ENCODE measurements around the gene DDX47. TPM values are rescaled to one million over a fixed set of nuclear protein-coding genes. Genes with fewer than 3 reads are reported as not detected.

DDX47 gene
- total RNA-seq, 4 donors from 2014 or later: 32.6 to 70.9 (median 36.5) TPM

DNA sequence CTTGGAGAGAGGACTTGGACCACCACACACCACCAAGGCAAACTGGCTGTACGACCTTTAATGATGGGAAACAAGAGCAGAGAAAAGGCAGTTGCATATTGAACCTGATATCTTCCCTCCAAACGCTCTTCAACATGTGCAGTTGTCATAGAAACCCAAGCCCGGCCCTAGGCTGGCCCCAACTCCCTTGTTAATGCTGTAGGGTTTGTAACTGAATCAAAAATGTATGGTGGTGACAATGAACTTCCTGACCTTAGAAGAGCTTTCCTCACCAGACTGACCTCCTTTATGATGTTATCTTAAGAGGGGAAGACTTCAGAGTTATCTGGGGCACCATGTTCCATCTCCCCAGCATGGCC lies 15.4 kb upstream of the DDX47 start:
- TF ChIP-seq, protein P1, sequence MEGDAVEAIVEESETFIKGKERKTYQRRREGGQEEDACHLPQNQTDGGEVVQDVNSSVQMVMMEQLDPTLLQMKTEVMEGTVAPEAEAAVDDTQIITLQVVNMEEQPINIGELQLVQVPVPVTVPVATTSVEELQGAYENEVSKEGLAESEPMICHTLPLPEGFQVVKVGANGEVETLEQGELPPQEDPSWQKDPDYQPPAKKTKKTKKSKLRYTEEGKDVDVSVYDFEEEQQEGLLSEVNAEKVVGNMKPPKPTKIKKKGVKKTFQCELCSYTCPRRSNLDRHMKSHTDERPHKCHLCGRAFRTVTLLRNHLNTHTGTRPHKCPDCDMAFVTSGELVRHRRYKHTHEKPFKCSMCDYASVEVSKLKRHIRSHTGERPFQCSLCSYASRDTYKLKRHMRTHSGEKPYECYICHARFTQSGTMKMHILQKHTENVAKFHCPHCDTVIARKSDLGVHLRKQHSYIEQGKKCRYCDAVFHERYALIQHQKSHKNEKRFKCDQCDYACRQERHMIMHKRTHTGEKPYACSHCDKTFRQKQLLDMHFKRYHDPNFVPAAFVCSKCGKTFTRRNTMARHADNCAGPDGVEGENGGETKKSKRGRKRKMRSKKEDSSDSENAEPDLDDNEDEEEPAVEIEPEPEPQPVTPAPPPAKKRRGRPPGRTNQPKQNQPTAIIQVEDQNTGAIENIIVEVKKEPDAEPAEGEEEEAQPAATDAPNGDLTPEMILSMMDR (IDR thresholded peaks at IDR 0.05; ENCODE audit: low read depth): no peak

- TF ChIP-seq, protein P1 (IDR thresholded peaks at IDR 0.05; ENCODE audit: low read depth): no peak
These were observed 14.7 kb upstream of the DDX47 start for GRCh38 chr12:12798480-12798879.

DNA sequence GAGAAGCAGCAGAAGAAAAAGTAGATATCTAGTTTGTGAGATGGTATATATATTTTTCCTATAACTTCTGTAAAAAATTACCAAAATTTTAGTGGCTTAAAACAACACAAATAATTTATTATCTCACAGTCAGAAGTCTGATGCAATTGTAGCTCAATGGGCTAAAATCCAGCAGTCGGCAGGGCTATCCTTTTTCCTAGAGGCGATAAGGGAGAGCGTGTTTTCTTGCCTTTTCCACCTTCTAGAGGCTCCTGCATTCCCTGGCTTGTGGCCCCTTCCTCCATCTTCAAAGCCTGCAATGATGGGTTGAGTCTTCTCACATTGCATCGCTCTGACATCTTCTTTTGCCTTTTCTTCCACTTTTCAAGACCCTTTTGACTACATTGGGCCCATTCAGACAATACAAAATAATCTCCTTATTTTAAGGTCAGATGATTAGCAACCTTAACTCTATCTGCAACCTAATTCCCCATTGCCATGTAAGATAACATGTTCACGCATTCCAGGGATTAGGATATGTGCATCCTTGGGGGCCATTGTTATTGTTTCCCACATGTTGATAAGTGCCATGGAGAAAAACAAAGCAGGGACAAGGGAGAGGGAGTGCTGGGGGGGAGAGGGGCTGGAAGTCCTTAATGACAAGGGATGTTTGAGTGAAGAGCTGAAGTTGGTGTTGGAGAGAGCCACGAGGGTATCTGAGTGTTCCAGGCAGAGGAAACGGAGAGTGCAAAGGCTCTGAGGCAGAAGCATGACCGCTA lies 13.8 kb upstream of the DDX47 start:
- TF ChIP-seq, protein P1 (IDR thresholded peaks at IDR 0.05; ENCODE audit: low read depth): no peak

- TF ChIP-seq, protein P1 (IDR thresholded peaks at IDR 0.05; ENCODE audit: low read depth): no peak
These were observed 12.6 kb upstream of the DDX47 start for GRCh38 chr12:12800406-12801180.

- TF ChIP-seq, protein P1 (IDR thresholded peaks at IDR 0.05; ENCODE audit: low read depth): no peak
These were observed 10.0 kb upstream of the DDX47 start for GRCh38 chr12:12803186-12803585.

DNA sequence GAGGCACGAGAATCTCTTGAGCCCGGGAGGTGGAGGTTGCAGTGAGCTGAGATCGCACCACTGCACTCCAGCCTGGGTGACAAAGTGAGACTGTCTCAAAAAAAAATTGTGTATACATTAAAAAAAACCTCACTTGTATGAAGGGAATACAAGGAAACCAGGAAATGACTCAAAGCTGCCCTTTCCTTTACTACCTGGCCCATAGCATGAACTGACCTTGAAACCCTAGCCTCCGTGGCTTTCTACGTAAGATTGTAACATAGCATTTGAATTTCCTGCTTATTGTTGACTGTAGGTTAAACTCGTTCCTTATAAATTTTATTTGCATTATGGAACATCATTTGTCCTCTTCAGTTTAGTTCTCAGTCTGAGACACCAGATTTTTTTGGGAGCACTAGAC lies 9.1 kb upstream of the DDX47 start:
- TF ChIP-seq, protein P1 (IDR thresholded peaks at IDR 0.05; ENCODE audit: low read depth): no peak

DNA sequence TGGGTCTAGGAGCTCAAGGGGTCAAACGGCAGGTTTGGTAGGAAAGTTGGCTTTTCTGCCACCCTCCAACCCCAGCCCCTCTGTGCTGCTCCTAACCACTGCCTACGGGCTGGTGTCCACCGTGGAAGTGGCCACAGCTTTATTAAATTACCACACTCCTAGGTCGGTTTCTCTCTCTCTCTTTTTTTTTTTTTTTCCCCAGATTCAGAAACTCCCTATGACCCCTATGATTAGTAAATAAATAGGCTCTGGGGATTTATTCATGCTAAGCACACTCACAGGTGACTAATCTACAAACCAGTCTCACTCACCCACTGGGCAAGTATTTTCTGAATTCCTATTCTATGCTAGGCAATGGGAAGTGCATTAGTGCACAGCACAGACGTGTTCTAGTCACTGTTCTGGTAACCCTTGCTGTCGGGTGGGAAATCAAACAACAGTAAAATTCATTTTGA lies 8.7 kb upstream of the DDX47 start:
- TF ChIP-seq, protein P1 (IDR thresholded peaks at IDR 0.05; ENCODE audit: low read depth): no peak
